ENCODE measurements around the gene NFX1.

Gene NFX1

GRCh38 chr9:33415501-33416038 lies 125.3 kb downstream of the NFX1 start:
- in situ Hi-C loops (cut with MboI; ENCODE audit: low sequenced_read_pairs) = no loop called here

DNA sequence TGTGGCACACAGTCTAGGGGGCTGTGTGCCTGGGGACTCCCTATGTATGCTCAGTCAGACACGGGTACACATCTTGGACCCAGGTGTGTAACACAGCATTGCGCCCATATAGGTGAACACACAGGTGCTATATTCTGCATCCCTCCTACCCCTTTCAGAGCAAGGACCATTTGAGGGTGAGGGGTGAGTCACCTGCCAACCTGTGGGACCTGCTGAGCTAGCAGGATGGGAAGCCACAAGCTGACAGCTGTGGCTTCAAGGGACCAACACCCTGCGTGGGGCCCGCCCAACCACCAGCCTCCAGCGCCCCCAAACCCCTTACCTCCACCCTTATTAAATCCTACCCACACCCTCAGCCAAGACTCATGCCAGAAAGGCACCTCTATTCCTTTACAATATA lies 126.7 kb downstream of the NFX1 start:
- in situ Hi-C loops (cut with MboI; ENCODE audit: low sequenced_read_pairs) = no loop called here

DNA sequence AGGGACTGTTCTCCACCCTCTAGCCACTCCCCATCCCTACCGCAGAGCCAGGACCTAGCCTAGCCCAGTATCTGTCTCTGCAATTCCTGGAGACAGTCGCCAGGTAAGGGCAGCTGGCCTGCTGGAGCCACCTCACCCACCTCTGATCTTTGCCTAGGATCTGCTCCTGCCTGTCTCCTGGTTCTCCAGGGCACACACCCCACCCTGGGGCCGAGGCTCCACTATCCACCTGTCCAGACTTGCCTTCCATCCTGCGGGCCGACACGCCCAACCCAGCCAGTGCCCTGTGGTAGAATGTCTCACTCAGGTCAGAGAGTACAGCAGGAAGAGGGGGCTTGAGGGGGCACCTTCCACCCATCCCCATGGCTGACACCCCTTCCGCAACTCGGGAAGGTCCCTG lies 127.8 kb downstream of the NFX1 start:
- in situ Hi-C loops (cut with MboI; ENCODE audit: low sequenced_read_pairs) = no loop called here

DNA sequence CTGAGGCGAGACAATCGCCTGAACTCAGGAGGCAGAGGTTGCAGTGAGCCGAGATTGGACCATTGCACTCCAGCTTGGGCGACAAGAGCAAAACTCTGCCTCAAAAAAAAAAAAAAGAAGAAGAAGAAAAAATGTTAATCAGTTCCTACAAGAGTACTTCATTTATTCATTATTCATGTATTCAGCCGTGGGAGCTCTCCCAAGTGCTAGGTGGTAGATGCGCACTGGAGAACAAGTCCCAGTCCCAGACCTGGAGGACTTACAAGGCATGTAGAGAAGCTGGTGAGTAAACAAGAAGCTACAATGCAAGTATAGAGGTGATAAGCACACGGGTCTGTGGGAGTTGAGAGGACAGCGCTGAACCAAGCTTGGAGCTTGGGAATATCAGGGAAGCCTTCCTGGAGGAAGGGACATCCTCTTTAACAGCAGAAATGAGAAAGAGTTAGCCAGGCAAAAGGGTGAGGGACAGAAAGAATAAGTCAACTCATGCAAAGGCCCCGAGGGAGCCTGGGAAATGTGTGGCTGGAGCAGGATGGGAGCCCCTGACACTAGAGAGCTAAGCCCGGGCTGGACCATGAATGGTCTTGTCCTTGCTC lies 129.5 kb downstream of the NFX1 start:
- in situ Hi-C loops (cut with MboI; ENCODE audit: low sequenced_read_pairs) = no loop called here
